IPS DF 19.7 (cell line): ENCODE measurements around the gene LEMD2.

Experiments used
- DNase-seq: peaks from one replicate; pipeline ENCODE4 v3.0.0-alpha.2; 2013; ENCODE audit warnings: low read depth, low spot score

LEMD2 gene

DNA sequence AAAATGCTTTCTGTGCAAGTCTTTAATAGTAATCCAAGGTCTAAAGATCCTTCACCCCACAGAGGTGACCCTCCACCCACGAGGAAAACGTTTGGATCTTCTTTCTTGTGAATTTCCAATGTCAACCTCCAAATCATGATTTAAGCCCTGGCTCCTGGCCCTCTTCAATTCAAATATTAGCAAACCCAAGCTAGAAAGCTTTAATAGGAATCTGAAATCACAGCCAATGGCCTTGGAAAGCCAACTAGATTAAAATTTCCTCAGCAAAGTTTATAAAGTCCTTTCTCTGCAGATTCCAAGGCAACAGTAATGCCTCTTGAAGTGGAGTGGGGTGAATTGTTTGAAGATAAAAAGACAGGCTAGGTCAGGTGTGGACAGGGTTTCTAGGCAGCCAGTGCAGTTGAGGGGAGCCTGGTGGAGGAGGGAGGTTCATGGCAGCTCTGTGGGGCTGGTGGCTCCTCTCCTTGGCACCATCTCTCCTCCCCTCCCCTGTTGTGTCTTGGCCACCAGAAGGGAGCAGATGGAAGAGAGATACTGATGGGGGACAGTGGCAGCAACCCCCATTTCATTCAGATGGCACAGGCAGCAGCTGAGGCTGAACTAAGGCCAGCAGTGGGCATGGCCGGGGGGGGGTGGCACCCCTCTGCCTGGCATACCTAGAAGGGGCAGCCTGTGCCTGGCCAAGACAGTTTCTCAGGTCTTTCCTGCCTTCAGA lies 65.4 kb downstream of the LEMD2 start:
- DNase-seq, result no peak

DNA sequence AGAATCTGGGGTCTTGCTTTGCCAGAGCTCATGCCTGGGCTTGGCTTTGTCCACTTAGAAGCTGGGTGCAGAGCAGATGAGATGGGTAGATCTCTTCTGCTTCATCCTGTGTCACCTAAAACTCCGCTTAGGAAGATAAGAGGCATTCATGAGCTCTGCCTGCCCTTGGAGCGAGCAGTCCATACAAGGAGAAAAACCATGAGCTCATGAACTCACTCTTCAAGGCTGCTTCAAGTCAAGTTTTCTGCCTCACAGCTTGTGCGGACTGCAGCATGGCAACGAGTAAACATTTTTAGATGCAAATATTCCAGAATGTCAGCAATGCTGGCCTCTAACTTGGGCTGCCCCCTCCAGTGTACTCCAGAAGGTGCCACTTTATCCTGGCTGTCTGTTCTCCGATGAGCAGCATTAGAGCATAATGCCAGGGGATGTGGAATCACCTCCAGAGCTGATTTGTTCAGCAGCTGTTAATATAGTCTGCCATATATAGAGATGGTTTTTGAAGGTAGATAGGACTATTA lies 66.8 kb downstream of the LEMD2 start:
- no peak for DNase-seq

DNA sequence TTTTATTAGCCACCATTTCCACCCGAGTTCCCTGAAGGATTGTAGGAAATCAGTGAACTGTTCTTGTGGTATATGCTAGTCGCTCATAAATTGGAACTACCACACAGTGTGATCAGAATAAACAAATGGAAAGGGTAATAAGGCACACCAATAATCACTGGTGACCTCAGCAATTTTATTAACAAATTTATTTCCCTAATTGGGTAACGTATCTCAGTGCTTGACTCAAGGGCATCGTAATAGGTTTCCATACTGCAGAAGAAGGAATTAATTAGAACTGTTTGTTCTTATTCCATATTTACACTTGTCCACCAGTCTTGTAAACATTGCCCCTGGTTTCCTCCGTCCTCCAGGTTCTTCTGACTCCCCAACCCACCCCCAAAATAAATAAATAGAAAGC lies 67.4 kb downstream of the LEMD2 start:
- no peak for DNase-seq
